Ovary (tissue), 3 donors: ENCODE results near the gene CRHR1.

ENCODE experiments used
- EP300 ChIP-seq: sonication (generic); formaldehyde crosslinking; IDR thresholded peaks from one replicate; pipeline ENCODE4 v1.6.1; 2017; ENCODE audit warnings: antibody characterized with exemption
- POLR2A ChIP-seq: fragments of 450-650 bp; IDR thresholded peaks from one replicate; pipeline ENCODE4 v1.6.1; 2017; ENCODE audit warnings: antibody characterized with exemption, mild to moderate bottlenecking, moderate library complexity
- TF ChIP-seq, protein P1 (sequence below), 3 donors: fragments of 450-650 bp in 2 of 3; fragments of 200-600 bp in 1 of 3; IDR thresholded peaks; one replicate each; pipeline versions ENCODE4 v1.5.1 to v1.8.0; 2016 to 2022; ENCODE audit warnings: antibody characterized with exemption in 3 of 3, mild to moderate bottlenecking in 1 of 3
- donor health status: DM: no; HTN: no; CAD: no.

DNA sequence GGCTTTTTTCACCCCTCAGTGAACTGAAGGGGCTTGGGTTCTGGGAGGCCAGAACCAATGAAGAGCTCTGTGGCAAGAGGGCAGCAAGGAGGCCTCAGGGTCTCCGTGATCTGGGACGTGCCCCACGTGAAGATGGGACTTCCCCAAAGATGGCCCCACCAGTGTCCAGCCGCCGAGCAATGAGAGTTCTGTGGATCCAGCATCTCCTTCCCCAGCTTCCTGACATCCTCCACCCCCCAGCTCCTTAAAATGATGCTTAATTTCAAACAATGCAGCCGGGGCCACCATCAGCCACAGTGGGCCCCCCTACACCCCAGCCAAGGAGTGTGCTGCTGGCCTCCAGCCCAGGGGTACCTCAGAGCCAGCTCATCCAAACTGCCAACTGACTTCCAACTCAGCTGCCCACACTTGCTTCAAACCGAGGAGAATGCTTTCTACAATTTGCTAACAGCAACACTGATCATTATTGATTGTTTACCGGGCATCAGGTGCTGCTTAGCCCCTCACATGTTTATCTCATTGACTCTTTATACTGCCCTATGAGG is 54.7 kb downstream of the CRHR1 start:
- TF ChIP-seq, protein P1, sequence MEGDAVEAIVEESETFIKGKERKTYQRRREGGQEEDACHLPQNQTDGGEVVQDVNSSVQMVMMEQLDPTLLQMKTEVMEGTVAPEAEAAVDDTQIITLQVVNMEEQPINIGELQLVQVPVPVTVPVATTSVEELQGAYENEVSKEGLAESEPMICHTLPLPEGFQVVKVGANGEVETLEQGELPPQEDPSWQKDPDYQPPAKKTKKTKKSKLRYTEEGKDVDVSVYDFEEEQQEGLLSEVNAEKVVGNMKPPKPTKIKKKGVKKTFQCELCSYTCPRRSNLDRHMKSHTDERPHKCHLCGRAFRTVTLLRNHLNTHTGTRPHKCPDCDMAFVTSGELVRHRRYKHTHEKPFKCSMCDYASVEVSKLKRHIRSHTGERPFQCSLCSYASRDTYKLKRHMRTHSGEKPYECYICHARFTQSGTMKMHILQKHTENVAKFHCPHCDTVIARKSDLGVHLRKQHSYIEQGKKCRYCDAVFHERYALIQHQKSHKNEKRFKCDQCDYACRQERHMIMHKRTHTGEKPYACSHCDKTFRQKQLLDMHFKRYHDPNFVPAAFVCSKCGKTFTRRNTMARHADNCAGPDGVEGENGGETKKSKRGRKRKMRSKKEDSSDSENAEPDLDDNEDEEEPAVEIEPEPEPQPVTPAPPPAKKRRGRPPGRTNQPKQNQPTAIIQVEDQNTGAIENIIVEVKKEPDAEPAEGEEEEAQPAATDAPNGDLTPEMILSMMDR (IDR thresholded peaks at IDR 0.05), result no peak
- TF ChIP-seq POLR2A, result no peak
- TF ChIP-seq EP300, result no peak
